HEK293 (cell line): Measurements from ENCODE around the gene MRPL41.

ENCODE experiments used
- CTCF ChIA-PET: fragments of 350-600 bp; formaldehyde crosslinking; extraction: SDS; loops from one replicate; lab custom pipeline; 2021; ENCODE audit warnings: antibody characterized with exemption; lab: Yijun Ruan, JAX
- POLR2A ChIA-PET: fragments of 300-600 bp; formaldehyde crosslinking; extraction: SDS; loops from one replicate; lab custom pipeline; 2020; ENCODE audit warnings: antibody characterized with exemption, inconsistent platforms; lab: Yijun Ruan, JAX
- H3K27ac ChIP-seq: fragments of 200-500 bp; sonication (Bioruptor generic); 2 replicates; pipeline ENCODE4 v1.5.1; 2014; ENCODE audit warnings: low read depth, low read length, control low read depth, inconsistent platforms; ENCODE audit errors: extremely low read depth
- H3K36me3 ChIP-seq, 2 experiments: fragments of 200-500 bp in 1 of 2; sonication (Bioruptor generic) in 1 of 2; 1 replicate in 1 of 2; 2 replicates in 1 of 2; pipeline ENCODE4 v1.5.1; 2014 to 2017; ENCODE audit warnings: inconsistent platforms in 2 of 2, low read length in 2 of 2; ENCODE audit not compliant: control insufficient read depth in 2 of 2, insufficient read depth in 1 of 2
- H3K4me1 ChIP-seq: fragments of 200-500 bp; sonication (Bioruptor generic); 2 replicates; pipeline ENCODE4 v1.5.1; 2014; ENCODE audit warnings: mild to moderate bottlenecking, low read length, inconsistent platforms; ENCODE audit not compliant: control insufficient read depth, insufficient read depth
- H3K4me3 ChIP-seq: 2 replicates; pipeline ENCODE4 v1.5.1; 2011; ENCODE audit warnings: low read depth, mild to moderate bottlenecking, control low read depth, low read length, moderate library complexity
- H3K9me3 ChIP-seq: fragments of 200-500 bp; sonication (Bioruptor generic); 2 replicates; pipeline ENCODE4 v1.5.1; 2014; ENCODE audit warnings: low read depth, low read length, inconsistent platforms; ENCODE audit not compliant: control insufficient read depth, insufficient read depth
- GLIS1 ChIP-seq: fragments of 450-650 bp; formaldehyde crosslinking; IDR thresholded peaks from 2 replicates; pipeline ENCODE4 v1.5.1; 2016; ENCODE audit warnings: missing biosample characterization, missing genetic modification characterization
- KLF1 ChIP-seq: fragments of 450-650 bp; formaldehyde crosslinking; IDR thresholded peaks from 2 replicates; pipeline ENCODE4 v1.5.1; 2016; ENCODE audit warnings: missing biosample characterization, missing genetic modification characterization
- KLF16 ChIP-seq: fragments of 450-650 bp; formaldehyde crosslinking; IDR thresholded peaks from 2 replicates; pipeline ENCODE4 v1.5.1; 2017; ENCODE audit warnings: missing biosample characterization, missing genetic modification characterization
- PATZ1 ChIP-seq: fragments of 450-650 bp; formaldehyde crosslinking; IDR thresholded peaks from 2 replicates; pipeline ENCODE4 v1.5.1; 2016; ENCODE audit warnings: missing biosample characterization, missing genetic modification characterization
- ZIC2 ChIP-seq: fragments of 450-650 bp; formaldehyde crosslinking; IDR thresholded peaks from 2 replicates; pipeline ENCODE4 v1.5.1; 2016; ENCODE audit warnings: missing biosample characterization, missing genetic modification characterization
- ZNF10 ChIP-seq: fragments of 450-650 bp; formaldehyde crosslinking; IDR thresholded peaks from 2 replicates; pipeline ENCODE4 v1.5.1; 2017; ENCODE audit warnings: missing biosample characterization, missing genetic modification characterization
- ZNF280D ChIP-seq: fragments of 450-650 bp; formaldehyde crosslinking; IDR thresholded peaks from 2 replicates; pipeline ENCODE4 v1.5.1; 2016; ENCODE audit warnings: missing biosample characterization, missing genetic modification characterization
- ZNF350 ChIP-seq: fragments of 450-650 bp; formaldehyde crosslinking; IDR thresholded peaks from 2 replicates; pipeline ENCODE4 v1.5.0; 2017; ENCODE audit warnings: missing biosample characterization, mild to moderate bottlenecking, missing genetic modification characterization
- ZNF449 ChIP-seq: fragments of 450-650 bp; formaldehyde crosslinking; IDR thresholded peaks from 2 replicates; pipeline ENCODE4 v1.5.1; 2017; ENCODE audit warnings: missing biosample characterization, mild to moderate bottlenecking, missing genetic modification characterization, moderate library complexity
- ZNF623 ChIP-seq: fragments of 450-650 bp; formaldehyde crosslinking; IDR thresholded peaks from 2 replicates; pipeline ENCODE4 v1.5.1; 2016; ENCODE audit warnings: missing biosample characterization, missing genetic modification characterization

Gene MRPL41

GRCh38 chr9:137522746-137523455 is 28.8 kb upstream of the MRPL41 start:
- CTCF ChIA-PET, result interaction anchor here (0.9 to 2.2 kb wide), 5 partner anchors 9 to 236 kb away, joined by 3 to 8 read pairs (median 6); partner anchors contain the start of genes EXD3 and NOXA1
- POLR2A ChIA-PET, result no interaction called here

GRCh38 chr9:137524161-137524980 is 27.3 kb upstream of the MRPL41 start:
- no peak overlapping the region for H3K4me3 ChIP-seq
- H3K4me1 ChIP-seq, result no peaks in the 10 kb centered on the region
- H3K9me3 ChIP-seq, result no peaks in the 10 kb centered on the region
- POLR2A ChIA-PET, result interaction anchor here (0.6 kb wide), 1 partner anchor 101 kb away, joined by 3 read pairs; the partner anchor contains the start of genes EXD3 and NOXA1
- no peak overlapping the region for H3K27ac ChIP-seq
- no peaks in the 10 kb centered on the region for H3K36me3 ChIP-seq
- CTCF ChIA-PET, result interaction anchor here (0.6 to 2.2 kb wide), 12 partner anchors 10 to 237 kb away, joined by 3 to 13 read pairs (median 4); partner anchors contain the start of gene EXD3
- TF ChIP-seq ZNF10 (tag by site-specific recombination), result 0 out of 2 replicates have a peak, but pooled peaks have one; percentile 44
- no peak for TF ChIP-seq ZNF350 (tag by site-specific recombination)
- TF ChIP-seq ZNF280D (tag by site-specific recombination), result no peak

More at GRCh38 chr9:137522746-137523455, 28.8 kb upstream of the MRPL41 start:
- no peak overlapping the region for H3K4me3 ChIP-seq
- no peaks in the 10 kb centered on the region for H3K36me3 ChIP-seq
- peak; percentile 43 for TF ChIP-seq GLIS1
- TF ChIP-seq KLF16 (tag by site-specific recombination), result no peak
- H3K4me1 ChIP-seq, result no peaks in the 10 kb centered on the region
- no peaks in the 10 kb centered on the region for H3K9me3 ChIP-seq
- H3K27ac ChIP-seq, result no peak overlapping the region

- Histone ChIP-seq H3K36me3 (no peaks in the 10 kb centered on the region), H3K27ac (no peak overlapping the region), H3K4me1 (no peaks in the 10 kb centered on the region), H3K4me3 (no peak overlapping the region), H3K9me3 (no peaks in the 10 kb centered on the region)
- ChIA-PET POLR2A (interaction anchor here (0.6 kb wide), 1 partner anchor 102 kb away, joined by 3 read pairs; the partner anchor contains the start of genes EXD3 and NOXA1), CTCF (interaction anchor here (0.6 to 1.7 kb wide), 10 partner anchors 10 to 230 kb away, joined by 3 to 13 read pairs (median 4); partner anchors contain the start of gene EXD3)
- TF ChIP-seq ZNF623 (tag by site-specific recombination) (no peak), ZIC2 (no peak), KLF1 (tag by site-specific recombination) (no peak), PATZ1 (tag by site-specific recombination) (no peak), ZNF449 (tag by site-specific recombination) (peak; percentile 78; the same call in 1 of the 2 replicates)
Observed at GRCh38 chr9:137524981-137525317, 26.7 kb upstream of the MRPL41 start.
